ENCODE measurements around the gene ZFHX3.

Gene ZFHX3

DNA sequence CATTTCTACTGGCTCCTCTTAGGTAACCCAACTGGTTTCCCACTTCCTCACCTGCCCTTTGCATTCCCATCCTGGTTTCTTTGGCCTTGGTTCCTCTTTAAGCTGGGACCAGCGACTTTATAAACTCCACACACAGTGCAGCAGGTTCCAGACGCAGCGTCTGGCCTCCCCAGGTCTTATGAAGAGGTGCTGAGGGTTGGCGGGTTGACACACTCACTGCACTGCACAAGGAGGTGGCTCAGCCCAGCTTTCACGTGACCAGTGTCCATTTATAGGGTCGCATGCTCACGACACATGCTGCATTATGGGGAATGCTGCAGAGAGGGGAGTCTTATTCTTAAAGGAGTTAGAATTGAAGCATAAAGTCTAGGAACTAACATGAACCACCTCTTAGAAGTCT is 70.8 kb downstream of the ZFHX3 start:
- no peak for DNase-seq (ENCODE audit: low read depth in 2 of 2)

DNA sequence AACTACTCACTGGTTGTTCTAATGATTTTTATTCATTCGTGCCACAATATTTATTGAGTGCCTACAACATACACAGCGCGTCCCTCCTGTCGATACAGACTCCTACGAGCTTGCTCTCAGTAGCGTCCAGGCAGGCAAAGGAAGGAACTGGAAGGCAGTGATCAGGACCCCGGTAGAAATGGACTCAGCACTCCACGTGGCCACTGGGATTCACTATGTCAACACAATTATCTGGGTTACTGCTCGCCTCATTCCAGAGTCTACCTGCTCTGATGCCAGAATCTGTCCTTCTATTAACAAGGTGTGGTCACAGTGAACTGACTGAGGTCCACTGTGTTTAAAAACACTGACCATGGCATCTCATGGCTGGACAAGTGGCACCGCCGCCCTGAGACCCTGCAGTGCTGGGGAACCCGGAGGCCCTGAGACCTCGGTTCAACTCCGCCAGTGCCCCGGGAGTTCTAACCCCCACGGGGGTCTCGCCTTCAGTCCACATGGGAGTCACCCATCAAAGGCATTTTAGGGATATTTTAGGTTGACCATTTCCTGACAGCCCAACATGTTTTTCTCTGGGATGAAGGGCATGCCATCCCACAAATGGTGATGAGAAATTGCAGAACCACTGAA is 71.4 kb downstream of the ZFHX3 start:
- DNase-seq (ENCODE audit: low read depth in 2 of 2): no peak

DNA sequence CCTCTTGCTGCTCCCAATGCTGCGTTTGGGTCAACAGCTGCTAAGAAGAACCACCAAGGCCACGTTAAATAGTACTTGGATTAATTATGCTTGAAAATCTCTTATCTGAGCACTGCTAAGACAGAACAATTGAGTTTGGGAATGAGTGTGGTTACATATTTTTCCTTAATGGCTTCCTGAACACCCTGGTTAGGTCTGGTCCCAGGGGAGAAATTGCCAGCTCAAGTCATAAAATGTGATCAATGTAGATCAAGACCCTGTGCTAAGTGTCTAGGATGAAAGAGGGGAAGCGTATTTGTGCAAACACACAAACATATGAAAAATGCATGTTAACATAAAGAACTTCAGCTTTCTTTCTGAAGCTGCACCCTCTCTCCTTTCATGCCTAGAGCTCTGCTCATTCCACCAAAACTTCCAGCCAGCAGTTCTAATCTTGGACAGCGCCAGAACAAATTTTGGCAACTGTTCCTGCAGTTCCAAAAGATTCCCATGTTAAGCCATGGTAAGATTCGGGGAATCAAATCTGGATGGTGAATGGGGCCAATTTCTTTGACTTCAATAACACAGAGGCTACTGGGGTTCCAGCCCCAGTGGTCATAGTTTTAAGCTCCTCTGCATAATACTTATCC is 72.0 kb downstream of the ZFHX3 start:
- DNase-seq (ENCODE audit: low read depth in 2 of 2): no peak

DNA sequence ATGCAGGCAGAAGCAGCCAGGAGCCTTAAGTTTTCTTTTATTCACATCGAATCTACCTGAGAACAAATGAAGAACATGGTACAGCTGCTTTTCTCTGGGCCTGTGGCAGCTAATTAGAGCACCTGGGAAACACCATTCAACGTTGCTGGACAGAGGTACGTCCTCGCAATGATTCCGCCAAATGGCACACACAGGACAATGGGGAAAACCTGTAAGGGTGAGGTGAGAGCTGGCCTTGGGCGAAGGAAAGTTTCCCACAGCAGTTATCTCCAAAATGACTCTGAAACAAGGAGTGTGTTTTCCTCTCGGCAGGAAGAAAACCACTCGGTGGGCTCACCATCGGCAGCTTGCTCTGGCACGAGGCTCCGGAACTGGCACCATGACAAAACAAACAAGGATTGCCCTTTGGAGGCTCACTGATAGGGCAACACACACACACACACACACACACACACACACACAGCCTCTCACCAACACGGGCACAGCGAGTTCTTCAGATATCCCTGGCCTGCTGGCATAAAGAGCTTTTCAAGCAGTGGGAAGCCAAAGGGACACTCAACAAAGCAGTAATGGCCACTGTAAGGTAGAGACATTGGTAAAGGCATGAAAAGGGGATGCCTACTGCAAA is 73.7 kb downstream of the ZFHX3 start:
- DNase-seq (ENCODE audit: low read depth in 2 of 2): no peak

DNA sequence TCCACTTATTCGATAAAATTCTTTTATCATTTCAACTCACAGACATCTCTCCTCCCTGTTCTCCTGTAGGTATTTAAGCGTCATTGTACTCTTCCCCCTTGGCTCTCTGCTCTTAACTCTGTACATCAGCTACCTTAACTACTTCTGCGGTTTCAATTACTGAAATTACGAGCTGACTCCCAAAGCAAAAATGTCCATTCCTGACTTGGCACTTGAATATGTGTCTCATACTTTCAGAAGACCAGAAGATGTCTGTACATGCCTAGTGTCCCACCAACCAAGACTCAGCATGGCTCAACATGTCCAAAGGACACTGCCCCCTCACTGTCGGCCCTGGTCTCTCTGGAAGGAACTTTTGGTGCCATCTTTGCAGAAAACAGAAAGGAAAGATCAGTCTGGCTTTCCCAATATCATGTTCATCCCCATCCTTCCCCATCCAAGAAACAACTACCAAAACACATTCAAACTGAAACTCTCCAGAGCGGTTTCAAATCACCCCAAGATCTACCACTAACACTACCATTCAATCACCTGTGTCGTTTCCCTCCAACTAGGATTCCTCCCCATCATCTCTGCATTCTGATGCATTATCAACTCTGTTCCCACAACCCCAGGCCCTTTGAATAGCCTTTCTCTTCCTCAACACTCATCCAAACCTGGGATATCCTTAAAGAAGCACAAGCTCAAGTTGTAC is 74.9 kb downstream of the ZFHX3 start:
- DNase-seq (ENCODE audit: low read depth in 2 of 2): no peak

DNA sequence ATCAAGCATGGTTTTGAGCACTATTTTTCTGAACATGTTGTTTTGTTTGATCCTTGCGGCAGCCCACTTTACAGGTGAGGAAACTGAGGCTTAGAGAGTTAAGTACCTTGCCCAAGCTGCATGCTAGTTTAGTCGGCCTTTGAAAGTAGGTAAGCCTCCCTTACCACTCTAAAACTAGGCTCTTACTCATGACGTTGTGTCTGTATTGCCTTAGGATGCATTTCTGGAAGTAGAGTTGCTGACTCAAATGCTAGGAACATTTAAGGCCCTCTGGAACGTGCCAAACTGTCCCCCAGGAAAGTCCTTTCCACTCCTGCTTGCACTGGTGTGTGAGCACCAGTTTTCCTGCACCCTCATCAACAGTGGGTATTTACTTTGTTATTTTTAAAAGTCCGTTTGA is 76.6 kb downstream of the ZFHX3 start:
- no peak for DNase-seq (ENCODE audit: low read depth in 2 of 2)

DNA sequence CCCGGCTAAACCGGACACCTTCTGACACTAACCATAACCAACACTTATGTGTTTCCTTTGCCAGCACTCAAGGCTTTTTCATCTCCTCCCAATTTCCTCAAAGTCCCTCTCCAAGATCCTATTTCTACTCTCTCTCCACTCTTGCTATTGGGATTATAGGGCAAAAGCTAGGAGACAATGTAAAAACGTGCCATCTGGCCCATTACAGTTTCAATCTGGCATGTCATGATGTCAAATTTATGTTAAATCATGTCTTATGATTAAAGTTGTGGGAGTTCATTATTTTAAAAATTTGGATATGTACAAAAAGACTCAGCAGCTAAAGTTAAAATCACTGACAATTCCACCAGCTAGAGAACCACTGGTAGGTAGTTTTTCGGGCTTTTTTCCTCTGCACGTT is 77.3 kb downstream of the ZFHX3 start:
- no peak for DNase-seq (ENCODE audit: low read depth in 2 of 2)

DNA sequence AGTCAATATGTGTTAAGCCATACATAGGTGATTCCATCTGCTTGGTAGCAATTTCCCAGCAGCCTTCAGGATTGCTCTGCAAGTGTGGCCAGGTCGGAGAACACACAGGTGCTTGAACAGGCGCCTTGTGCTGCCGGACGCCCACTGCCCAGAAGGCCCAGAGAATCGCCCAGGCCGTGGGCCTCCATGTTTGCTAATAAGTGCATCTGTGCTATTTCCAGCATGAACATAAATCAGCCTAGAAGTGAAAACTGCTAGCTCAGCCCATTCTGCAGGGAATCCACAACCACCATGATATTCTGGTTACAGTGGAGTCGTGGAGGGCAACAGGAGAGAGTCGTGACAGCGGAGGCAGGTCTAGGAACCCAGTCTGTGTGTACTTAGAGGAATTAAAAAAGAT is 78.1 kb downstream of the ZFHX3 start:
- no peak for DNase-seq (ENCODE audit: low read depth in 2 of 2)

DNA sequence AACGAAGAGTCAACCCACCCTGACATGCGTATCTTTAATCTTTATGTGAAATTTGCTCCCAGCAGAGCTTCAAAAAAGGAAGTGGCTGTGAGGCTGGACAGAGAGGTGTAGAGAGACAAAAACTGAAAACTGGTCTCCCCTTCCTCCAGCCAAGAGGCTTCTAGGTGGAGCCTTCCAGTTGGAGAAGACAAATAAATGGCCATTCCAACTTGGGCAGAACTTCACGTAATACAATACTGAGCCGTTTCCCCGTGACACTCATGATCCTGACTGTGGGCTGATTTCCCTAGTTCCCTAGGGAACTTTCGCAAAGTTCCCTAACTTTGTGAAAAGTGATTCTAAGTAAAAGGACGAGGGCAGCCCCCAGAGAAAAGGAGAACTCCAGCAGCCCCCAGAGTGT is 78.8 kb downstream of the ZFHX3 start:
- DNase-seq (ENCODE audit: low read depth in 2 of 2): no peak

DNA sequence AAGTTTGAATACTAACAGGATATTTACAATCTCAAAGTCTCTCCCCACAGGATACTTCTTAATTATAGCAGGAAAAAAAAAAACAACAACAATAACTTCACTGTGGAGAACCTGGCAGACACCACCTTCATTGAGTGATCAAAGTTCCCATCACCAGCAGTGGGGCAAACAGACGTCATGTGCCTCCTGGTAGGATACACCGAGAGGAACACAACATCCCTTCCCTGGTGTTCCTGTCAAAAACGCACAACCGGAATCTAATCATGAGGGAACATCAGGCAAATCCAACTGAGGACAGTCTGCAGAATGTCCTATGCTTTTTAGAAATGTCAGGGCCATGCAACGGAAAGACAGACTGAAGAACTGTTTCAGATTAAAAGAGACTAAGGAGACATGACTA is 80.0 kb downstream of the ZFHX3 start:
- DNase-seq (ENCODE audit: low read depth in 2 of 2): no peak

DNA sequence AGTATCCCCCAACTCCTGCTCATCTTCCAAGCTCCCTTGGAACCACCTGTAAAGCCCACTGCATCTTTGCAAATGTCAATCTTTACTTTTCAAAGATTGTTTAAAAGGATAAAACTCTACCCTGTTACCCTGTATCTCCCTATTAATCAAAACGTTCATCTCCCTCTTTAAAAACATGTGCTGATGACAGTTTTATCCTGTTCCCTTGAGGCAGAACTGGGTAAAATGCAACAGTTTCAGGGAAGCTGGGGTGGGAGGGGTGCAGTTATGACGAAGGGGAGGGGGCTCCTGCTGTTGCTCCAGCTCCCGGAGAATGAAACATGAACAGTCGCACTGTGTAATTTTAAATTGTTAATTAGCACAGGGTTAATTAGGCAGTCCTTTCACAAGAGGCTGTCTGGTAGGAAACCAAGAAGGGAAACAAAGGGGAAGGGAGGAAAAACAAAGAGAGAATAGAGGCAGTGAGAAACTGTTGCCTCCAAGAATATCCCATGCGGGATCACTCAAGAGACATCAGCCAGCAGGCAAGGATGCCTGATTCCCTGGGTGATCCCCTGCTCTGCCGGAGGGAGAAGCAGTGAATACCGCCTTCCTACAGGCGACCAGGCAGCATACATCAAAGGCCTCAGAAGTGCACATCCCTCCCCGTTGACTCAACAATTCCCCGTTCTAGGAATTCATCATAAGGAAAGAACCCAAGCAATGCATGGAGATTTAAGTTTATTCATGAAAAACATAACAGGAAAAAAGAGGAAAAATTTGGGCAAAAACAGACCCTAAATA is 84.2 kb downstream of the ZFHX3 start:
- DNase-seq (ENCODE audit: low read depth in 2 of 2): no peak

DNA sequence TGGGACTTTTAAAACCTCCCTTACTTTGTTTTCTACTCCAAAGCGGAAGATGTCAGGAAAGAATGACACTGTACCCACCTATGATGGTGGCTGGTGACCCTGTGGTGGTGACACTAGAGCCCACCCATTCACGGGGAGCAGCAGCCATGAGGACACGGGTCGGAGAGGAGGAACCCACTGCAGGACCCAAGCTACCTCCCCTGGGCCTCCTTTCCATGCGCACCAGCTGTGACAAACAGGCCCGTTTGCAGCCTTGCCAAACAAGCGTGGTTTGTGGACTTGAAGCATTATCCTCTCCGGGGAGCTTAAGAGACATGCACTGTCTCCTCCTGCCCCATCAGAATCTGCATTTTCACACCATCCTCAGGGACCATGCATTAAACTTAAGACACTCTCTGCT is 85.6 kb downstream of the ZFHX3 start:
- no peak for DNase-seq (ENCODE audit: low read depth in 2 of 2)

DNA sequence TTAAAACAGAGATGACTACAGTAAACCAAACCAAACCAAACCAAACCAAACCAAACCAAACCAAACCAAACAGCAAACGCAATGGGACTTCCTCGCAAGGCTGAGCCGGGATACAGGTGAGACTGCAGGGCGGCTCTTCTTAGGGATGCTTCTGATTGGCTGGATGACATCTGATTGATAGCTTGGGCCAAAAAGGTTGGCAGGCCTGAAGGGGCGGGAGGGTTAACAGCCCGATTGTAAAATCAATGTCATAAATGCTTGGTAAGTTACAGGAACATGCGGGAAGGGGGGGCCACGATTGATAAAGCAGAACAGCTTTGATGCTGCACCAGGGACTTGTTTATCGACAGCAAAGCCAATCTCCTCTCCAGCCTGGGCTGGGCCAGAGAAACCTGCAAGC is 86.1 kb downstream of the ZFHX3 start:
- no peak for DNase-seq (ENCODE audit: low read depth in 2 of 2)

DNA sequence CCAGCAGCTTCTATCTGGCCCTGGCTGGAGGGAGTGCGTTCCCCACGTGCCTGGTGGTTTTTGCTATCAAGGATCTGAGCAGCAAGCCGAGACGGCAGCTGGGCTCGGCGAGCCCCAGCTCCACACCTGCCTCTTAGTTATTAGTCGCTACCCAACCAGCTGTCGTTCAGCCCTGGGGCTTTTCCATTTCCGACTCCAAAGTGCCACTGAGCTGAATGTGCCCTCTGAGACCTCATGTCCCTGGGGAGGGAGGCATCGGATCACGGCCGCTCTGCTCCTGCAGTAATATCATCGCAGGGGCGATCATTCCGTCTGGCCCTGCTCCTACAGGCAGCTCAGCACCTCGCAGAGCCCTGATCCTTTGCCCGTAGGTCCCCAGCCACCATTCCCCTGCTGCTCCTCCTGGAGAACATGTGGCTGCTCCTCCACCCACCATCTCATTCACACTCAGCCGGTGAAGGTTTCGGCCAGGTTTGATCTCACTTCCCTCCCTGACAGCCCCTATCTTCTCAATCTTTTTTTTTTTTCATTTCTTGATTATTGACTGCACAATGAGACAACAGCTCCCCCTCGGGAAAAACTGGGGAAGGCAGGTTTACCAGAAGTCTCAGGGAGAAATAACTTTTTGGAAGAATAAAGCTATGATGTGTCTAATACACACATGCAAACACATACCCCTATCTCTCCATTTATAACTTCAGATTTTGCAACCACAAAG is 86.7 kb downstream of the ZFHX3 start:
- no peak for DNase-seq (ENCODE audit: low read depth in 2 of 2)

DNA sequence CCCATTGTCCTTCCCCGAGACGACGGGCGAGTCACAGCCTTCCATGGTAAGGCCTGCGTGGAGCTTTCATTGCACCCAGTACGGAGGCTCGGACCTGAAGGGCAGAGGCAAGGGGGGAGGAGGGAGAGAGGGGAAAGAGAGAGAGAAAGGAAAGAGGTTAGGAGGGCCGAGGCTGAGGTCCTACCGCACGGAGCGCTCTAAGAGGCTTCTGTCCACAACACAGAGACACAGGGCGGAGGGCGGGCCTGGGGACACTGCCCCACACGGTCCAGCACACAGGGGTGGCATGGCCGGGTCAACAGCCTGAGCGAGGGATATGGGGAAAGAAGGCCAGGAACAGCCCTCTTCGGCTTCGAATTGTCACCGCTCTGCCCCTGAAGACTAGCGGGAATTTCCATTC is 87.8 kb downstream of the ZFHX3 start:
- DNase-seq (ENCODE audit: low read depth in 2 of 2): no peak

DNA sequence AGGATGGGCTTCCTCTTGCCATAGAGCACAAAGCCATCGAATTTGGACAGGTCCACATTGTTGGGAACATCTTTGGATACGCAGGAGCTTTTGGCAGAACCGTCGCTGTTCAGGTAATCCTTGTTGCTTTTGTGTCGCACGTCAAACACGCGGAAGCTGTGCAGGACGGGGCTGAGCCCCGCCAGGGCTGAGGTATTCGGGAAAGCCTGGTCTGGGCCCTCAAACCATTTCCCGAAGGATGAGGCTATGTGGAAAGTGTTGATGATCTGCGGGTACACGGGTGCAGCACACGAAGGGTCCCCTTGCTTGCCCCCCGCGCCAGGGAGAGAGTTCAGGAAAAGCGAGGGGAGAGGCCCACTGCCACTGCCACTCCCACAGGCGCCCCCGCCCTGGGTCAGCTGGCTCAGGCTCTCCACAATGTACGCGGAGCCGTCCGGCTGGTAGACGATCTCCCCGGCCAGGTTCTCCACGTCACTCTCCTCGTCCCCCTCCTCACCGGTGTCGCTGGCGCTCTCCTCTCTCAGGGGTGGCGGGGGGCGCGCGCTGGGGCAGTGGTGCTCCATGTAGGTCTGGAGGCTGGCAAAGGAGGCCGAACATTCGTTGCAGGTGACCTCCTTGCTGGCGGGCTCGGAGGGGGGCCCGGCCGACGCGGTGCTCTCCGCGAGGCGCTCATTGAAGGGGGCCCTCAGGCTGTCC is 88.5 kb downstream of the ZFHX3 start:
- no peak for DNase-seq (ENCODE audit: low read depth in 2 of 2)

DNA sequence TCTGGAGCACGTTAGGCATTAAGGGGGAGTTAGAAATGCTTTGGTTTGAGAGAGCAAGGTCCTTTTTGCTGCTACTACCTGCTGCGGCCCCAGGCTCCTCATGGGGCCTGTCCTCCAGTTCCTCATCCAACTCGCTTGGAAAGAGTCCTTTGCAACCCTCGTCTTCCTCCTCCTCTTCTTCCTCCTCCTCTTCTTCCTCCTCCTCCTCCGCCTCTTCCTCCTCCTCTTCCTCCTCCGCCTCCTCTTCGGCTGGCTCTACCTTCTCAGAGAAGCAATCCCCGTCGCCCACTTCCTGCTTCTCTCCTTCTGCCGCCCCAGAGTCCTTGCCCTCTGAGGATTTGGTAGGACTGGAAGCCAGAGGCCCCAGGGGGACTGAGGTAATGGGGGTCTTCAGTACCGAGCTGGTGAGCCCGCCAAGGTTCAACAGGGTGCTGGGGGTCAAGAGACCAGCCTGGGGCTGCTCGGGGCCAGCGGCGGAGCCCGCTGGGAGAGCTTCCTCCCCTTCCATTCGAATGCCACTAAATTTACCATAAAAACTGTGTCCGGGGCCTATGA is 89.3 kb downstream of the ZFHX3 start:
- no peak for DNase-seq (ENCODE audit: low read depth in 2 of 2)

DNA sequence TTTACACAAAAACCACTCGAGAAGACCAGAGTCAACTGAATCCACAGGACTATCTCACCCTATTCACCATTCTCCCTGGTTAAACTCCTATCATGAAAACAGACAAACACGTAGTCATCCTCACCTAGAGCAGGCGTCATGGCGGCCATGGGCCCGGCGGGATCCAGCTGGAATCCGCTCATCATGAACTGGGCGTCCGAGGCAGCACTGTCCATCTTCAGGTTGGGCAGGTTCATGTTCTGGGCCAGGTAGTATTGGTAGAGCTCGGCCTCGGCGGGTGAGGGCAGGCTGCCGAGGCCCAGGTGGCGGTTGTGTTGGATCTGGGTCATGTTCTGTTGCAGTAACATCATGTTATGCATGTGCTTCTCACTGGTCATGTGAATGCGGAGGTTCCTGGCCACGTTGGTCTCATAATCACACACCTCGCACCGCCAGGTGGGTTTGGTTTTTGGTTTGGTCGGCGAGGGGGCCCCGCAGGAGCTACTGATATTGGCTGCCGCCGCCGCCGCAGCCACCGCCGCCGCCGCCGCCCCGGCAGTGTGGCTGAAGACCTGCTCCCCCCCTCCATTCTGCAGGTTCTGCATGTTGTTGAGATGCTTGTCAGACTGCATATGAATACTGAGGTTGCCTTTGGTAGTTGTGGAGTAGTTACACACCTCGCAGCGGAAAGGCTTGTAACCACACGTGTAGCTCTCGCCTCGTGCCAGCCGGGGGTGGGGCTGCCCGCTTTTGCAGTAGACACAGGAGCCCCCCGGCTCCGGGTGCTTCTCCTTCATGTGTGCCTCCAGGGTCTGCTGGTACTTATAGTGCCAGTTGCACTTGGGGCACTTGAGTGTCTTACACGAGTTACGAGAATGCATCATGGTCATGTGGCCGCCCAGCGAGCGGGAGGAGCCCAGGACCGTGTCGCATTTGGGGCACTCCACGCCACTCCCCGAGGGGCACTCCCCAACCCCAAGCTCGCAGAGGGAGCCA is 90.3 kb downstream of the ZFHX3 start:
- no peak for DNase-seq (ENCODE audit: low read depth in 2 of 2)
